T follicular helper cell (primary cell): Measurements from ENCODE around the gene NADSYN1.

ENCODE experiments used
- DNase-seq: peaks from one replicate; pipeline ENCODE4 v3.0.0-alpha.2; 2020; ENCODE audit warnings: low read depth

Gene NADSYN1

DNA sequence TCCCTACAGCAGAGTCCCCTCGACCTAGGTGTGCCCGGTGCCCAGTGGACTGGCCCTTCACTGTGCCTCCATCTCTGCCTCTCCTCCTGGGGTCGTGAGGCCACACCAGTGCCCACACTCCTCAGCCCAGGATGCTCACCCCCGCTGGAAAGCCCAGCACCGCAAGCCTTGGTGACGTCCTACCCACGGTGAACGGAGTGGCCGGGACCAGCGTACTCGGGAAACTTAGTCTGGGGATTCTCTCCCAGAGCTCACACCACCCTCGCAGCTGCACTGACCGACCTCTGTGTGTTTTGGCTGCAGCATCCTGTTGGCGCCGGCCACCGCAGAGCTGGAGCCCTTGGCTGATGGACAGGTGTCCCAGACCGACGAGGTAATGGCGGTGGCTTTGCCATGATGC, 38.5 kb downstream of the NADSYN1 start:
- DNase-seq = no peak

DNA sequence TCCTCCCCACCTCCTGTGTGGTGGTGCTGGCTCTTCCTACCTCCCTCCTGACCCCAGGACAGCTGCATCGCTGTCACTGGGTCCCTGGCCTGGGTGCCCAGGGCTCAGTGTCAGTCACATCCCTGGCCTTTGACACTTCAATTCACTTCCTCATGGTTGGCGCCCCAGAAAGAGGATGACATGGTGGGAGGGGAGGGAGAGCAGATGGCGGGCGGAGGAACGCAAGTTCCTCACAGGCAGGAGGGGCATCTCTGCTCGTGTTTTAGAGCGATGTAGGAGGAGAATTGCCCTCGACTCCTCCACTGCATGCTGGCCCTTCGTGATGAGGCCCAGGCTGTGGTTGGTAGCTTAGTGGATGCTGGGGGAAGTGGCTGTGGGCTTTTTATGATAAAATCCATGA, 38.9 kb downstream of the NADSYN1 start:
- DNase-seq = no peak

DNA sequence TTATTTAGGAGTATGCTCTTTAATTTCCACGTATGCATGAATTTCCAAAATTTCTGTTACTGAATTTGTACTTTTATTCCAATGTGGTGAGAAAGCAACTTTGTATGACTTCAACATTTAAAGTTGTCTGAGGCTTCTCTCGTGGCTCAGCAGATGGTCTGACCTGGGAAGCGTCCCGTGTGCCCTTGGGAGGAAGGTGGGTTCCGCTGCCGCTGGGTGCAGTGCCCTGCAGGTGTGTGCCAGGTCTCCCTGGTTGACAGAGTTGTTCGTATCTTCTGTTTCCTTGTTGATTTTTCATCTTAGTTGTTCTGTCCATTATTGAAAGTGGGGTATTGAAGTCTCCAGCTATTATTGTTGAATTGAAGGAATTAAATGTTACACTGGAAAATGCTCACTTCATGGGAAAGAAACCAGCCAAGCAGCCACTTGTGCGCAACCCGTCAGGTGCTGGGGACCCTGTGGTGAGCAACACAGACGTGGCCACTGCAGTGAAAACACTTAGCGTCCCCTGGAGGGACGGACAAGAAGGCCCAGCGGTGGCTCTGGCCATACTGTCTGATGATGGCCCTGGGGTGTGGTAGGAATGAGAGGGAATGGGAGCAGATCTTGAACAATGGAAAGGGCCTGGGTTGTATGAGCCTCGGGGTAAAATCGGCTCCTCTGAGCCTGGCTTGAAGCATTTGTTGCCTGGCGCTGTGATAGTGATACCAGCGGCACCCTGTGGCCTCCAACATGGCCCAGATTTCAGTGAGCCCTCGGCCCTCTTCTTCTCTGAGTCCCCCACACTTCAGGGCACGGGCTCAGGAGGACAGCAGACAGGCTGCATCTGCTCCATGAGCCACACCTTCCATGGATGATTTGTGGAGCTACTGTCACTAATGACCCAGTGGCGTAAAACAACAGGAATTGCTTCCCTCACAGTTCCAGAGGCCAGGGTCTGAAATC, 42.6 kb downstream of the NADSYN1 start:
- no peak for DNase-seq

DNA sequence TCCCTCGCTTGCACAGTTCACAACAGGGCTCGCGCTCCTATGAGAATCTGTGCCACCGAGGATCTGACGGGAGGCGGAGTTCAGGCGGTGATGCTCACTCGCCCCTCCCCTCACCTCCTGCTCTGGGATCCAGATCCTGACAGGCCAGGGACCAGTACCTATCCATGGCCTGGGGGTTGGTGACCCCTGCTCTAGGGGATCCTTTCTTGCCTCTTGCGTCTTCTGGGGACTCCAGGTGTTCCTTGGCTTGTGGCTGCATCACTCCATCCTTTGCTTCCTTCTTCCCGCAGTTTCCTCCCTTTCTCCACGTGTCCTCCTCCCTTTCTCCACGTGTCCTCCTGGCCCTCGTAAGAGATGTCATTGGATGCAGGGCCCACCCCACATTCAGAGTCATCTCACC, 43.4 kb downstream of the NADSYN1 start:
- no peak for DNase-seq

DNA sequence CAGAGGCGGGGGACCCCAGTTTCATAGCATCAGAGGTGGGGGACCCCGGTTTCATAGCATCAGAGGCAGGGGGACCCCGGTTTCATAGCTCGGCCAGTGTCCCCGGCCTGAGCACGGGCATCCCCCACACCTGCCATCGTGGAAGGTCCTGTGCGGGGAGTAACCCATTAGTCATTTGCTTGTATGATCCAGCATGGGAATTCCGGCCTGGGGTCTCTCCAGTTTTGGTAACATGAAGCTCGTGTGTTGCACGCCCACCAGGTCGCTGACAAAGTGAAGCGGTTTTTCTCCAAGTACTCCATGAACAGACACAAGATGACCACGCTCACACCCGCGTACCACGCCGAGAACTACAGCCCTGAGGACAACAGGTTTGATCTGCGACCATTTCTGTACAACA, 45.1 kb downstream of the NADSYN1 start:
- DNase-seq = no peak

DNA sequence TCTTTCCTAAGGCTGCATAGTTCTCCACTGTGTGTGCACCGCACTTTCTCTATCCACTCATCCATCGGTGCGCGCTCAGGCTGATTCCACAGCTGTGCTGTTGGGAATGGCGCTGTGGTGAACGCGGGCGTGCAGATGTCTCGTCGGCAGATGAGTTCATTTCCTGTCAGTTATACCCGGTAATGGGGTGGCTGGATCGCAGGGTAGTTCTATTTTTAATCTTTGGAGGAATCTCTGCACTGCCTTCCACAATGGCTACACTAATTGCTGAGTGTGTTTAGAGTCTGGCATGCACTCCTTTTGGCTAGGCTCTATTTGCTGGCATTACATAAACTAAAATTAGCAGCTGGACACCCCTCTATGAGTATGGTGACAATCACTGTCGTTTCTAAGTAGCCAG, 46.1 kb downstream of the NADSYN1 start:
- DNase-seq = no peak

DNA sequence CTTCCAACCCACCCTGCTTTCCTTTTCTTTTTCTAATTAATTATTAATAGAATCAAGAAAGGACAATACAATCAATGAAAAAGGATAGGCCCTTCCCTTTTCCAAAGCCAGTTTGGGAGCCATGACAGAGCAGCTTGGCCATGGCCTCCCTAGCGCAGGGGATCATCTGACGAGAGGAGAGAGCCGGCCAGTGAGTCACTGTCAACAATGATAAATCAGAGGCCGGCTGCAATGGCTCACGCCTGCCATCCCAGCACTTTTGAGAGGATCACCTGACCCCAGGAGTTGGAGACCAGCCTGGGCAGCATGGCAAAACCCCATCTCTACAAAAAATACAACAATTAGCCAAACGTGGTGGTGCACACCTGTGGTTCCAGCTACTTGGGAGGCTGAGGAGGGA, 46.5 kb downstream of the NADSYN1 start:
- DNase-seq = no peak

DNA sequence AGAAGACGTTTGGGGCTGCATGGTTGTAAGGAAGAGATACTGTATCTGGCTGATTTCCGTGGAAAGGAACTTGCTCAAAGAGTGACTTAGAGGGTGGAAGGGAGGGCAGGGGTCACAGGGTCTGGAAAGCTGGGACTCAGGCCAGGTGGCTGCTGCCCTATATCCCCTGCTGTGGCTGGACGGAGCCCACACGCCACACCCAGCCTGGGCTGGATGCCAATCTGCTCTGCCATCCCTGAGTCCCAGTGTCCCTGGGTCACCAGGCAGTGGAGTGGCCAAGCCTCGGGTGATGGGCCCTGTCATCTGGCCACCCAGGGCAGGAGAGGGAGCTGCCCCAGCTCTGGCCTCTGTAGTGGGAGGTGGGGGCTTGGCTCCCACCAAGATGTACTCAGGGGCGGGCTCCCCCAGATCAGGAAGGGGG, 47.6 kb downstream of the NADSYN1 start:
- no peak for DNase-seq

DNA sequence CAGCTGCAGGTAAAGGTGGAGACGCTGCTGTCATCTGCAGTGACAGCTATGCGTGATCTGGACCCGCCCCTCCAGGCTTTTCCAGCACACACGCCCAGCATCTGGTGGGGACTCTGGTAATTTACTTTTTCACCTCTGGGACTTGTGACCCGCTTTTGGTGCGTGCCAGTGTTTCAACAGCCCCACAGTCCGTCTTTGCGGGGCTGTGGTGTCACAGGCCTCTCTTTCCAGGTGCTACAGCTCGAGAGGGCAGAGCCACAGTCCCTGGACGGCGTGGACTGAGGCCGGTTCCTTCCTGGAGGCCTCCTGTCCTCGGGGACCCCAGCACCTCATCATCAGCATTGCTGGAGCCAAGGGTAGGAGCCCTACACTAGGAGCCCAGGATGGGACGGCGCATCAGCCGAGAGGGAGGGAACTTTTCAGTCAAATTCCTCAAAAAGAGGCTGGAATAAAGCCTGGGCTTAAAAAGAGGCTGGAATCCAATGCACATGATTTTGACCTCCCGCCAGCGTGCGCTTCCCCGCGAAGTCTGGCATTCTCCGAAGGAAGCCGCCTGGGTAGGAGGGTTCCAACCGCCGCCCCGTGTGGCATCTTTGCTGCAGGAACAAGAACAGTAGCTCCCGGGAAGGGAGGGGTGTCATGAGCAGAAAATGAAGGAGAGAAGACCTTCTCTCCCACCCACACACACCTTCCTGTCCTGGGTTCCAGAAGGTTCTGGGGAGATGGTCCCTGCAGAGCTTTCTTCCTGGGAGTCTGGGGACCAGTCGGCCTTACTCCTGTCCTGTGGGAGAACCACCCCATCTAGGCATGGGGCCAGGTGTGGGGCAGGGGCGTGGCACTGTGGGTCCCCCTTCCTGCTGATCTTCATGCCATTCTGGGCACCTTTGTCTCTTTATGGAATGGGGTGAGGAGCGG, 48.3 kb downstream of the NADSYN1 start:
- no peak for DNase-seq

DNA sequence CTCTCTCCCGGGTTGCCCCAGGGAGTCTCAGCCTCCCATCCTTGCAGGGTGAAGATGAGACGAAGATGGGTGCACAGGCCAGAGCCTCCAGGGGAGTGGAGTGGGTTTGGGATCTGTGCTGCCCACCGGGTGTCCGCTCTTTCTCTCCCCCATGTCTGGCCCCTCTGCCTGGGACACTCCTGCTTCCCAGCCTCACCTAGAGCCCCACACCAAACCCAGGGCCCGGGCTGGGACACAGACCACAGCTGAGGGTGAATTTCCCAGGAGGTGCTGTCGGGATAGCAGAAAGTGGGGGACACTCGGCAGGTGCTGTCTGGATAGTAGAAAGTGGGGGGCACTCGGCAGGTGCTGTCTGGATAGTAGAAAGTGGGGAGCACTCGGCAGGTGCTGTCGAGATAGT, 49.0 kb downstream of the NADSYN1 start:
- DNase-seq = no peak

DNA sequence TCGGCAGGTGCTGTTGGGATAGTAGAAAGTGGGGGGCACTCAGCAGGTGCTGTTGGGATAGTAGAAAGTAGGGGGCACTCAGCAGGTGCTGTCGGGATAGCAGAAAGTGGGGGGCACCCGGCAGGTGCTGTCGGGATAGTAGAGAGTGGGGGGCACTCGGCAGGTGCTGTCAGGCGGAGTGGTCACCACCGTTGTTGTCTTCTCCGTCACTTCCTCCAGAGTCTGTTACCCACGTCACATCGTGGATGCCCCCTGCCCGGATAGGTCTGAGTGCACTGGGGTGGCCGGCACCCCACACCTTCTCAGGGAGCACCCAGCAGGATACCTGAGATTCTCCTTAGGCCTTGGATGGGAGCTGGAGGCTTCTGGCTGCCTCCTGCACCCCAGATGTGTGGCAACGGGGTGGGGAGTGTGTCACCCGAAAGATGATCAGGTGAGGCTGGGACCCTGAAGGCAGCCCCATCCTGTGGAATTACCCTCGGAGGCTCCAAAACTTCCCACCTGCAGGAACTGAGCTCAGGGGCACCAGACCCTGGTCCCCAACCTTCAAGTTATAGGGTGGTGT, 50.0 kb downstream of the NADSYN1 start:
- no peak for DNase-seq

DNA sequence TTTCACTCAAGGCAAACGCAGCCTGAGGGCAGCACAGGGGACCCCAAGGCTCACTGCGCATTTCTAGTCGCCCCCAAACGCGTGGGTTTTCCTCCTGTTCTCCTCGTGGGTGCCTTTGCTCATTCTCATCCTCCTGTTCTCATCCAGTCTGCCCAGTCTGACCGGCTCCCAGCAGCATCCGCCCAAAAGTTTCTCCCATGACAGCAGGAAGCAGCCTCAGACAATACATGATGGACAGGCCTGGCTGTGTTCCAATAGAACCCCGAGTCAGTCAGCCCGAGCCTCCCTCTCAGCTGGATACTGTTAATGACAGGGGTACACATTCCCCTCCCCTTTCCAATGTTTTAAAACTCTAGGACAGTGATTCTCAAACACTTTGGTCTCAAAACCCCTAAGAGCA, 51.5 kb downstream of the NADSYN1 start:
- DNase-seq = no peak

DNA sequence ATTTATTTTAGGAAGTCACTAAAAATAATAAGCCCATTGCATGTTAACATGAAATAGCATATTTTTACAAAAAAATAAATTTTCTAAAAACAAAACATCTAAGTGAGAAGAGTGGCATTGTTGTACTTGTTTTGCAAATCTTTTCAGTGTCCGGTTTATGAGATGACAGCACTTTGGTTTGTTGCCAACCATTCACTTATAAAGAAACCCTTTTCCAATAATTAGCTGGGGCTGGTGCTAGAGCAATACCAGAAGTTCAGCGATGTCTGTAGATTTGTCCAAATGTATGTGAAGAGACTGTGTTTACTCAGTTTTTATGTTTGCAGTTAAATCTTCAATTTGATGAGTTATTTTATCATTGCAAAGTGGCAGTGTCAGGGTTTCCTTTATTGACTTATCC, 52.0 kb downstream of the NADSYN1 start:
- DNase-seq = no peak

DNA sequence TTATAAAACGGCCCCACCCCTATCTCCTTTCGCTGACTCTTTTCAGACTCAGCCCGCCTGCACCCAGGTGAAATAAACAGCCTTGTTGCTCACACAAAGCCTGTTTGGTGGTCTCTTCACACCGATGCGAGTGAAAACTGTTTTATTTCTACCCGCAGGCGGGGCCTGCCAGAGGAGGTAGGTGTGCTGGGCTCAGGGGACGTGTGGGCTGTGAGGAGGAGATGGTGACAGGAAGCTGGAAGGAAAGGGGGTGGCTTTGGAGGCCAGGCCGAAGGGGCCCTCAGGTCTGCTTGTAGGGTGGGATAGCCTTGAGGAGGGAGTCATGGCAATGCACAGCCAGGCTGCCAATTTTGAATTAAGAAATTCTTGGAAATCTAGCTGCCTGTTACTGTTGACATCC, 52.8 kb downstream of the NADSYN1 start:
- DNase-seq = no peak

DNA sequence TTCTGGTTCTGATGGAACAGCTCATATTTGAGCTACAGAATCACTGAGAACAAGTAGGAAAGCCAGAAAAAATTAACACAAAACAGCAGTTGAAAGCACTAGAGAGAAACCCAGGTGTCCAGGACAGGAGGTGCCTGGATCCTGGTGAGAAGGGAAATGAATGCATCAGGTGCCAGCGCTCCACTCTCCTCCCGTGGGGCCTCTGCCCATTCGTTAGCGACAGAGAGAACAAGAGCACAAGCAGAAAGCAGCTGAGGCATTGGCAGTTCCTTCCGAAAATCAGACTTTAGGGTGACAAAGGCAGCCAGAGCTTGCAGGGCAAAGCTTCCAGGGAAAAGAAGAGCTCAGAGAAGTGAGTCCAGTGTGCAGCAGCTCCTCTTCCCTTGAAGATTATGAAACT, 54.1 kb downstream of the NADSYN1 start:
- no peak for DNase-seq

DNA sequence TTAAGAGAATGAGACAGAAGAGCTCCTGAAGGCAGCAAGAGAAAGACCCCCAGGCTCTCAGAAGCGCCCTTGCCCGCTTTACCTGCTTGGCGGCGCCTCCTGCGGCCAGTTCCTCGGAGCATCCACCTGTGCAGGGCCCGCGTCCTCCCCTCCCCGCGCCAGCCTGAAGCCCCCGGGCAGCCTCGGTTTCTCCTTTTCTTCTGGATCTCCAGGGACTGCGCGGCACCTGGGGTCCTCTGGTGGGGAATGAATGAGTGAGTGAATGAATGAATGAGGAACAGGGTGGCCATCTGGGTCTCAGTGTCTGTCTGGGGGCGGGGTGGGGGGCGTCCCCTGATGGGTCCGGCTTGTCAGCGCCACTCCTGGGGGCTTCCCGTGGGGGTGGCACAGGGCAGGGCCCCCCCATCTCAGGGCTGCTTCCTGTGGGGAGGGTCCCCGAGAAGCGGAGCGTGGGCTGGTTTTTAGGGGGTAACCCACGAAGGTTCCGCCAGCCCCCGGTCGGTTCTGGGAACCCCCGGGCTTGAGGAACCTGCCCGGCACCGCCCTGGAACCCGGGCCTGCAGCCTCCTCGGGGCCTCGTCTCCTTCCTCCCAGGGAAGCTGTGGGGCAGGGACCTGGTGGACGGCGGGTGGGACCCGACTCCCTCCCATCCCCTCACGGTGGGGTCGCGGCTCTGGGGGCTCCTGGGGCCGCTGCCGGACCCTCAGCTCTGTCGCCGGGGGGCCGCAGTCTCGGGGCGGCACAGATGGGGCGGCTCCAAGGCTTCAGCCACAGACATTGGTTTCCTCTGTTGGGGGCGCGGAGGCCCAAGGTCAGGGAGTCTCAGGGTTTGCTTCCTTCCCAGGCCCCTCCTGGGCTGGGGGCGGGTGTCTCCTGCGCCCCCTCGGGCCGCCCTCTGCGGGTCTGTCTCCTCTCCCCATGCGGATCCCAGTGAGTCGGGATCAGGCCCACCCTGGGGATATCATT, 65.8 kb downstream of the NADSYN1 start:
- no peak for DNase-seq

DNA sequence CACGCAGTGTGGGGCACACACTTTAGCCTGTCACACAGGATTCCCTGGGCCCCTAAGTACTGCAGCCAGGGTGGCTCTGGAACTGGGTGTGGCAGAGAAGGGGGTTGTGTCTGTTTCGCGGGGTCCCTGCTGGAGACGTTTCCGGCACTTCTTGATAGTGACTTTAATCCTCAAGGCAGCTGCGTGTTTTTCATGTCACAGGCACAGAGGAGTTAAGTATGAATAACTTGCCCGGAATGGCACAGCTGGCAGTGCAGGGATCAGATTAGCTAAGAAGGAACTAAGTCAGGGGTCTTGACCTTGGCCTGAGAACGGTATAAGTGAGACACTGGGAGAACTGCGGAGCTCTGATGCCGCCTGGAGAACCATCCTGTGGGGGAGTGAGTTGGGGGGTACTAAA, 66.5 kb downstream of the NADSYN1 start:
- no peak for DNase-seq

DNA sequence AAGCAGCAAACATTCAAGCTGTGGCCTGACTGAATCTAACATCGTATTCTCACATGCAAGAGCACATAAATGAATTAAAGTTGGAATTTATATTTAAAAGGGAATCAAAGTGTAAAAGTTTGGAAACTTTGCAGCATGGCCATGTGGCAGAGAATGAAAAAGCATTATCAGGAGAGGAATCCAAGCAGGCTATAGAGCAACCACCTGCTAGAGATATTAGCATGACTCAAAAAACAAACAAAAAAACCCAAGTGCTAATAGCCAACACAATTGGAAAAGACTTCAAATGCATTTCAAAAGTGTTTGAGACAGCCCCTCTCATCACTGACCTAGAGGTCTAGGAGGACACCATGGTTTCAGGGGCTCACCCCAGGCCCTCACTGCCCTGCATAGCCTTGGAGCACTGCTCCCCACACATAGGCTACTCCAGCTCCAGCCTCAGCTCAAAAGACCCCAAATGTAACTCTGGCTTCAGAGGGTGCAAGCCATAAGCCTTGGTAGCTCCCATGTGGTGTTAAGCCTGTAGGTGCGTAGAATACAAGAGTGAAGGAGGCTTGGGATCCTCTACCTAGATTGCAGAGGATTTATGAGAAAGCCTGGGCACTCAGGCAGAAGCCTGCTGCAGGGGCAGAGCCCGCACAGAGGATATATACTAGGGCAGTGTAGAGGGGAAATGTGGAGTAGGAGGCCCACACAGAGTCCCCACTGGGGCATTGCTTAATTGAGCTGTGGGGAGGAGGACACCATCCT, 72.4 kb downstream of the NADSYN1 start:
- DNase-seq = no peak

DNA sequence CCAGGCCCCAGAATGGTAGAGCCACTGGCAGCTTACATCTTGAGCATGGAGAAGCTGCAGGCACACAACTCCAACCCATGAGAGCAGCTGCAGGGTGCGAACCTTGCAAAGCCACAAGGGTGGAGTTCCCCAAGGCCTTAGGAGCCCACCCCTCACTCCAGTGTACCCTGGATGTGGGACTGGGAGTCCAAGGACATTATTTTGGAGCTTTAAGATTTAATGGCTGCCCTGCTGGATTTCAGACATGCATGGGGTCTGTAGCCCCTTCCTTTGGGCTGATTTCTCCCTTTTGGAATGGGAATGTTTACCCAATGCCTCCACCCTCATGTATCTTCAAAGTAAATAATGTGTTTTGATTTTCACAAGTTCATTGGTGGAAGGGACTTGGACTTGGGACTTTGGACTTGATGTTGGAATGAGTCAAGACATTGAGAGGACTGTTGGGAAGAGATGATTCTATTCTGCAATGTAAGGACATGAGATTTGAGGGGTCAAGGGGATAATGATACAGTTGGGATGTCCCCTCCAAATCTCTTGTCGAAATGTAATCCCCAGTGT, 73.0 kb downstream of the NADSYN1 start:
- no peak for DNase-seq
